Upper lobe of left lung (tissue), 4 donors: ENCODE results near the gene OVAAL.

ENCODE experiments used
- POLR2A ChIP-seq, 4 donors: fragments of 450-650 bp; IDR thresholded peaks; one replicate each; pipeline ENCODE4 v1.5.1; 2016 to 2017; ENCODE audit warnings: antibody characterized with exemption in 4 of 4, mild to moderate bottlenecking in 2 of 4
- TF ChIP-seq, protein P1 (sequence below), 6 experiments: fragments of 450-650 bp in 4 of 6; fragments of 200-600 bp in 2 of 6; sonication (generic) in 2 of 6; IDR thresholded peaks; one replicate each; pipeline ENCODE4 v1.5.1; 2016 to 2019; ENCODE audit warnings: antibody characterized with exemption in 6 of 6

DNA sequence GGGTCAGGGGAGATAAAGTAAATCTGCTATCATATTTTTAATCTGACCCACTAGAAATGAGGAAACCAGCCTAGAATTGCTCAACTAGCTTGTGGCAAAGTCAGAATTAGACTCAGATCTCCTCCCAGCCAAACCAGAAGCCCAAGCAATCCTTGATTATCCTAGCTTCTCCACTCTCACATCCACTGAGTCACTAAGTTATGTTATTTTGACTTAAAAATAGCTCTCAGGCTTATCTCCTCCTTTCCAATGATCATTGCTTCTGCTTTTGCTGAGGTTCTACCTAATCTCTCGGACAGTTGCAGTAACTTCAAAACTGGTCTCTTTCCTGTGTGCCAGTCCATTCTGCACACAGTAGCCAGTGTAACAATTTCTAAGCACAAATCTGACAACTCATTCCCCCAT is 22.9 kb downstream of the OVAAL start:
- TF ChIP-seq, protein P1, sequence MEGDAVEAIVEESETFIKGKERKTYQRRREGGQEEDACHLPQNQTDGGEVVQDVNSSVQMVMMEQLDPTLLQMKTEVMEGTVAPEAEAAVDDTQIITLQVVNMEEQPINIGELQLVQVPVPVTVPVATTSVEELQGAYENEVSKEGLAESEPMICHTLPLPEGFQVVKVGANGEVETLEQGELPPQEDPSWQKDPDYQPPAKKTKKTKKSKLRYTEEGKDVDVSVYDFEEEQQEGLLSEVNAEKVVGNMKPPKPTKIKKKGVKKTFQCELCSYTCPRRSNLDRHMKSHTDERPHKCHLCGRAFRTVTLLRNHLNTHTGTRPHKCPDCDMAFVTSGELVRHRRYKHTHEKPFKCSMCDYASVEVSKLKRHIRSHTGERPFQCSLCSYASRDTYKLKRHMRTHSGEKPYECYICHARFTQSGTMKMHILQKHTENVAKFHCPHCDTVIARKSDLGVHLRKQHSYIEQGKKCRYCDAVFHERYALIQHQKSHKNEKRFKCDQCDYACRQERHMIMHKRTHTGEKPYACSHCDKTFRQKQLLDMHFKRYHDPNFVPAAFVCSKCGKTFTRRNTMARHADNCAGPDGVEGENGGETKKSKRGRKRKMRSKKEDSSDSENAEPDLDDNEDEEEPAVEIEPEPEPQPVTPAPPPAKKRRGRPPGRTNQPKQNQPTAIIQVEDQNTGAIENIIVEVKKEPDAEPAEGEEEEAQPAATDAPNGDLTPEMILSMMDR (IDR thresholded peaks at IDR 0.05), result no peak
- no peak for TF ChIP-seq POLR2A (IDR thresholded peaks at IDR 0.05)
